Hindlimb muscle (tissue), 1 donor: ENCODE results near the gene FAM107B. TPM values are rescaled to one million over a fixed set of nuclear protein-coding genes. Genes with fewer than 3 reads are reported as not detected.
"Not testable (repeated sequence)": the region's sequence is repeated elsewhere in the genome, so short reads cannot be mapped to it uniquely, and the experiment has no call there.

ENCODE experiments used
- DNase-seq: peaks from one replicate; pipeline ENCODE4 v3.0.0-alpha.2; 2013
- polyA plus RNA-seq: library from polyadenylated mRNA; unstranded; fragments of 120-200 nt; gene quantifications from one replicate; pipeline ENCODE4 v1.2.1, GENCODE V29; 2013; ENCODE audit not compliant: insufficient read length

Gene FAM107B
- polyA plus RNA-seq = 20.3 TPM

DNA sequence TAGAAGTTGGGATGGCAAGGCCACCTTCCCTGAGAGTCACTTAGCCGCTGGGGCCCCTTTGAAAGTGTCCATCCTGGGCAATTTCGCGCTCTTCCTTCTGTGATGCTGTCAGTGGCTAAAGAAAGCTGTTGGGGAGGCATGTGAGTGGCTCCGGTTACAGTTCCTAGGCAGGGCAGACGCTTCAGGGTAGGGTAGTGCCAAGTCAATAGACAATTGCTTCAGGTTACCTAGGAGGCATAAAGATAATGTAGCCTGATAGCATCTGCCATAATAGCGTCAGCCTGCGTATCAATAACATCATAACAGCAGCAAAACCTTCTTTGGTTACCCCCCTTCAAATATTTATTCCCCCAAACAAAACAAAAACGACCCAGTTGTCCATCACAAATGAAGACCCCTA lies at the start of gene FAM107B:
TSS of gene FAM107B (minus strand) at position 101 of the 400 bp plus-strand sequence. CDS start 234 bp downstream, outside the sequence.
- DNase-seq = no peak

DNA sequence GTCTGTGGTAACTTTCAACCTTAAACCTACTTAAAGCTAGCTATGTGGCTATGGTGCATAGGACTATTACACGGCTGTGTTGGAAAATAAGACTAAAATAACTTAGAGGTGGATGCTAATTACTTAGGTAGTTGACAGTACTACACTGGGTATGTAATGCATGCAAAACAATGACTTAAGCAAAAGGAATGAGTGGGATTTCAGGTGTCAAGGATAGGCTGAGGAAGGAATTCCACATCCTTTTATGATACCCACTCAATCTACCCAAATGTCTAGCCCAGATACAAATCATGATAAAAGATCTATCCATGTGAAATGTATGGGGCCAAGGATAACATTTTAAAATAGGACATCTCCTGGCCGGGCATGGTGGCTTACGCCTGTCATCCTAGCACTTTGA lies 49.3 kb upstream of the FAM107B start:
- DNase-seq = no peak

DNA sequence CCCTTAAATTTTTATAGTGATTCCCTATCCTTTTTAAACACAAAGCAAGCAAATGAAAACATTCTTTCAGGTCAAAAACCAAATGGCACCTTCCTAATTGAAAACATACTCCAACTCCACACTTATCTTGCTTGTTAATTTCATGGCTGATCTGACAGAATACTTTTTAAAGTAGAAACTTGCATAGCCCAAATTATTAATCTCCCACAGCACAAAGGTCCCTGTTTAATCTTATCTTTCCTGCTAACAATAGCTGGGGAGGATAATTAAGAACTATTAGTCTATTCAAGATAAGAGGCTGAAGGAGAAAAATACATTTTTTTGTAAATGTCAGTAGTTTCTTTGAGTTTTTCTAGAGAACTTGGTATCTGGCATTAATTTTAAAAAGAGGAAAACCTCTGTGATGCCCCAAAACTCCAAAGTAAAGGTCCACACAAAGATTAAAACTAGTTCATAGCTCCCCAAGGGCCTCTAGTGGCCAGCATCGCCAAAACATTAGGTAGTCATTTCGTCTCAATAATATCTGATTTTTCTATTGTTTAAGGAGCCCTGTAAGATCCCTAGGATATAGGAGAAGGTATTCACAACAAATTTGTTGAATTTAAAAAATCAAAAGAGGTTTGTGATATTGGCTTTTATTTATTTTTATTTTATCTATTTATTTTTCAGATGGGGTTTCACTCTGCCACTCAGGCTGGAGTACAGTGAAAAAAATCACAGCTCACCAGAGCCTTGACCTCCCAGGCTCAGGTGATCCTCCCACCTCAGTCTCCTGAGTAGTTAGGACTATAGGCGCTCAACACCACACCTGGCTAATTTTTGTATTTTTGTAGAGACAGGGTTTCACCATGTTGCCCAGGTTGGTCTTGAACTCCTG lies 48.4 kb upstream of the FAM107B start:
- DNase-seq = peak; percentile 24

DNA sequence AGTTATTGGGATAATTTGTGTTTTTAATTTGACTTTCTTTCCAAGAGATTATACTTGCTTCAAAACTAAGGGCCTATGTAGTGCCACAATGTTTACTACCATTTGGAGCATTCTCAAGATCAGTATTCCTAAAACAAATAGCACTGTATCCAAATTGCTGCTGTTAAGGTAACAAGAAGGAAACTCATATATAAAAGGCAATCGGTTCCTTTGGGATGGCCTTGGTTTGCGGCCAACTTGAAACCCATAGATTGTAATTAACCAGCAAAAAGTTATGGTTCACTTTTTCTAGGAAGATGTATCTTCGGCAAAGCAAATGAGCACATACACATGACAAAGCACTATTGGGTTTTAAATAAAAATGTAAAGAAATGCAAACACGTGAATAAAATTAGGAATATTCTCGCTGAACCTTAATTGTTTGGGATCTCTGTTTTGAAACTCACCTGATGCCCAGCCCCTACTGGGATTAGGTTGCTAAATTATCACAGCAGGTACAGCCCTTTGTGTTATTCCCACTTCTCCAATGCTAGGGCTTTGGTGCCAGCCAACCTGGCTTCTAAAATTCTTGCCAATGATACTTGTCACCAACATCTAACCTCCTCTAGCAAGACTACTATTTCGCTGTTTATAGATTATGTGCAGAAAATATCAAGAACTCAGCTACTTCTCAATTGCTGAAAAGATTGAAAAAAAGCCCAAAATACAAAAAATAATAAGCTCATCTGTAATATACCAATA lies 47.1 kb upstream of the FAM107B start:
- no peak for DNase-seq

DNA sequence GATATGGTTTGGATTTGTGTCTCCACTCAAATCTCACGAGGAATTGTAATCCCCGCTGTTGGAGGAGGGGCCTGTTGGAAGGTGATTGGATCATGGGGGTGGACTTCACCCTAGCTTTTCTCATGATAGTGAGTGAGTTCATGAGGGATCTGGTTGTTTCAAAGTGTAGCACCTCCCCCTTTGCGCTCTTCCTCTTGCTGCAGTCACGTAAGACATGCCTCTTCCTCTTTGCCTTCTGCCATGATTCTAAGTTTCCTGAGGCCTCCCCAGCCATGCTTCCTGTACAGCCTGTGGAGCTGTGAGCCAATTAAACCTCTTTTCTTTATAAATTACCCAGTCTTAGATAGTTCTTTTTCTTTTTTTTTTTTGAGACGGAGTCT lies 46.1 kb upstream of the FAM107B start:
- no peak for DNase-seq

DNA sequence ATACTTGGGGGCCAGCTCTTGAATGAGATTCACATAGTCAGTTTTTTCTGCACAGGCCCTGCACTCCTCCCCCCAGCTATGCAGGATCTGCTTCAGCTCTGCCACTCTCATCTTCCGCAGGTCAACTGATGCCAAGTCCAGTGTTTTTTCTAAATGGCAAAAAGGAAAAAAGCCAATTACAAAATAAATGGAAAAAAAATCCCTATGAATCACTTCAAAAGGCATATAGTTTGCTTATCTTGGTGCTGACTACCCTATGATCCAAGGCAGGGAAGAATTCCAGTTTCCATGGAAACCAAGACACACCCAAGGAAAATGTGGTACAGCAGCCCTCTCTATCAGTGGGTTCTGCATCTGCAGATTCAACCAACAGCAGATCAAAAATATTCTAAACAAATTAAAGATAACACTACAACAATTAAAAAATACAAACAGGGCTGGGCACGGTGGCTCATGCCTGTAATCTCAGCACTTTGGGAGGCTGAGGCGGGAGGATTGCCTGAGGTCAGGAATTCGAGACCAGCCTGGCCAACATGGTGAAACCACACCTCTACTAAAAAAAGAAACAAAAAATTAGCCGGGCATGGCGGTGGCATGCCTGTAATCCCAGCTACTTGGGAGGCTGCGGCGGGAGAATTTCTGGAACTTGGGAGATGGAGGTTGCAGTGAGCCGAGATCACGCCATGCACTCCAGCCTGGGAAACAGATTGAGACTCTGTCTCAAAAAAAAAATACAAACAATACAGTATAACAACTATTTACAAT lies 45.5 kb upstream of the FAM107B start:
- DNase-seq = no peak

DNA sequence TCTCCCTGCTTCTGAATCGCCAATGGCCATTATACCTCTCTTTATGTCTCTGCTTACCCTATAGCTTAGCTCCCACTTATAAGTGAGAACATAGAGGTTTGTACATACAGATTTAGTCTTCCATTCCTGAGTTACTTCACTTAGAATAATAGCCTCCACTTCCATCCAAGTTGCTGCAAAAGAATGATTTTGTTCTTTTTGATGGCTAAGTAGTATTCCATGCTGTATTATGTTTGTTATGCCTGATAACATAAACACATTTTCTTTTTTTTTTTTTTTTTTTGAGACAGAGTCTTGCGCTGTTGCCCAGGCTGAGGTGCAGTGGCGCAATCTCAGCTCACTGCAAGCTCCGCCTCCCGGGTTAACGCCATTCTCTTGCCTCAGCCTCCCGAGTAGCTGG lies 42.0 kb upstream of the FAM107B start:
- DNase-seq = not testable (repeated sequence)

DNA sequence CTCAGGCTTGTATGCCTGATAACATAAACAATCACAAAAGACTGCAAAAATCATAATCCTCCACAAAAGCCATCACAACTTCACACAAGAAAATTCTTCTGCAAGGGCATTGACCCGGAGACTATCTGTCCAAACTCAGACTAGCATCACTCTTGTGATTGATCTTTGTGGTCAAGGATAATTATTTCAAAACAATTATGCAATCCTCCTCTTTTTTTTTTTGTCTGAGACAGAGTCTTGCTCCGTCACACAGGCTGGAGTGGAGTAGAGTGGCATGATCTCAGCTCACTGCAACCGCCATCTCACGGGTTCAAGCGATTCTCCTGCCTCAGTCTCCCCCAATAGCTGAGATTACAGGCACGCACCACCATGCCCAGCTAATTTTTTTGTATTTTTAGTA lies 41.0 kb upstream of the FAM107B start:
- DNase-seq = no peak

DNA sequence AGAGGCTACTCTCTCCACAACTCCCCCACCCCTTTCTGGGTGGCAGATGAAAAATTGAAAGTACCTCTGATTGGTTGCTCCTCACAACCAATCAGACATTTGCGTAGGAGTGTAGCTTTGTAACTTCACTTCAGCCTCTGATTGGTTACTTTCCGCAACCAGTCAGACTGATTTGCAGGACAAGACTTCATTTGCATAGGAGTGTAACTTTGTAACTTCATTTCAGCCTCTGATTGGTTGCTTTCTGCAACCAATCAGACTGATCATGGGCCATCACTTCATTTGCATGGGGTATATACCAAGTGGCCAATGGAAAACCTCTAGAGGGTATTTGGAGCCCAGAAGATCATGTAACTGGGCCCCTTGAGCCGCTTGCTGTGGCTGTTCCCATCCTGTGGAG lies 37.6 kb upstream of the FAM107B start:
- DNase-seq = no peak

DNA sequence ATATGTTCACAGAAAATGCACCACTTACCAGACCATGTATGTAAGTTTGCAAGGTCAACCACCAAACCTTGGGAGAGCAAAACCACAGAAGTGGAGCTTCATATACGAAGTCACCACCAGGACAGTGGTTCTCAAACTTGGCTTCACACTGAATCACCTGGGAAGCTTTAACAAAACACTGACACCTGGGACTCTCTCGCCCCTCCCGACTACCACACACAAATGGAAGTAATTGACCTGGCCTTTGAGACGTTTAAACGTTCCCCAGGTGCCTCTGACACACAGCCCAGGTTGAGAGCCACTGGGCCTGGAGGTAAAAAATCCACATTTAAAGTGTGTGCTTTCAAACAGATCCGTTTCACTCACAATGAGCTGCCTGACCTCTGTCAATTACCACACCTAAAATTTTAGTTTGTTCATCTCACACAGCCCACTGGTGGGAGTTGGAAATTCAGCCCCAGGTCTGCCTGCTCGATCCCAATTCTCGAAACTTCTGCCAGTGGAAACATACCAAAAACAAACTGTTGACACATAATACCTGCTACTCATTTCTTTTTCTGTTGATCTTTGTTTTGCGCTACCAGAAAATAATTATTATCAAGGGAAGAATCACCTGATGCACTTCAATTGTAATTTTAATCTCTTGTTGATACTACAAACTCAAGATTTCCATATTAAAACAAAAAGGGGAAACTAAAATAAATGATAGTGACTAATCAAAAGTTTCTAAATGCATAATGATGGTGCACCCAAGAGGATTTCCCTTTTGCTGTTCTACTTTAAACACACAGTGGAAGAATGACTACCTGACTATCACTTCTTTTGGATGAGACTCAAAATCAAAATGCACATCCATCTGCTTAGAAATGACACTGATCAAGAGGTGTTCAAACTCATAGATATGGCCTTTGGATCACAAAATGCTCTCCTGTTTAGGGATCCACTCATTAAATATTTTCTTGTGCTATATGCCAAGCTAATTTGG lies 36.6 kb upstream of the FAM107B start:
- no peak for DNase-seq

DNA sequence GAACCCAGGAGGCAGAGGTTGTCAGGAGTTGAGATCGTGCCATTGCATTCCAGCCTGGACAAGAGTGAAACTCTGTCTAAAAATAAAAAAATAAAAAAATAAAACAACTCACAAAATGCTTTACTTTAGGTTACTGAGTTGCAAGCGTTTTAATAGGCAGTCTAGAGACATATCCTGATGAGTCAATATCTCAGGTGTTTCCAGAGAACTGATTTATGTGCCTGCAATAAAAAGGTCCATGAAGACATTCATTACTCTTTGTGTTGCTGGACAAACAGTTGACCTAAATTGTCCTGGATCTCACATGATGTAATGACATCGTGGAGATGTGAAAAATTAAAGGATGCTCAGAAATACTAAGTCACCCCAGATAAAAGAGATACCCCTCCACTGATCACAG lies 31.6 kb upstream of the FAM107B start:
- no peak for DNase-seq

DNA sequence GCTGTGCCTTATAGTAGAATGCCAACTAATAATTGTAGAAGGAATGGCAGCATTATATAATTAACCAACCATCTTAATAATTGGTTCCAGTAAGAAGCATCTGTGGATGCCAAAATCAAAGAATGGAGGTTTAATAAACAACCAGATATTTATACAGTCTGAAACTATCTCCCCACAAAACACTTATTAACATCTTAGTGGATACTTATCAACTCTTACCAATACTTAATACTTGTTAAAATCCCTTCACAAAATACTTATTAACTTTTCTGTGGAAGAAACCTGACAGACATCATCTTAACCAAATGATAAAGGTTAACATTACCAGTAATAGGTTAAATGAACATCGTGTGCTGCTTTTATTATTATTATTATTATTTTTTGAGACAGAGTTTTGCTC lies 29.1 kb upstream of the FAM107B start:
- no peak for DNase-seq

DNA sequence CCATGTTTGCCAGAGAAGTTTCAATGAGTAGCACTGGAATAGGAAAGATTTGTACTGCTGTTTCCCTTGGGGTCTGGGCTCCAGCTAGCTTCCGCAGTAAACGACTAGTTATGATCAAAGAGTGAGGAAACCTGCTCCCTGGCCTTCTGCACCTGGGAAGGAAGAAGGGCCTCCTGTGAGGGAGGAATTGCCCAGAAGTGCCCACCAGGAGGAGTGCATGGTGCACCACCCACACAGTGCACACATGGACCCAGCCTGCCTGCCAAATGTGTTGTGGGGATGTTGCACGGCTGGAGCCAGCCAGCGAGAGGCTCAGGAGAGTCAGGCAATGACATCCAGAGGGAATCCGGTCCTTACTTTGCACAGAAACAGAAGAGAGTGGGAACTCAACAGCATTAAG lies 27.0 kb upstream of the FAM107B start:
- no peak for DNase-seq

DNA sequence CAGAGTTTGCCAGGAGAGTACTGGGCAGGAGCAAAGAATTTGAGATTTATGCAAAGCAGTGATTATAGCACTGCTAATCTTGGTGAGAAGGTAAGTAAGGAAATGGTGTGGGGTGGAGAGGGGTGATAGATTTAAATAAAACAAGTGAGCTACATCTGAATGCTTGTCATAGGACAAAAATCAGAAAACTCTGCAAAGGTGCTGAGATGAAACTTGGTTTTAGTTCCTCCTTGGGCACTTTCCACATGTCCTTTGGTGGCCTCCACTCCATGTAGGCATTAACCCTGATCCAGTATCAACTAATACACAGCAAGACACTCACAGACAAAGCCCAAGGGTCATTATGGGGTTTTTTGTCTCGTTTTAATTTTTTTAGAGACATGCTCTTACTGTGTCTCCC lies 25.7 kb upstream of the FAM107B start:
- no peak for DNase-seq

DNA sequence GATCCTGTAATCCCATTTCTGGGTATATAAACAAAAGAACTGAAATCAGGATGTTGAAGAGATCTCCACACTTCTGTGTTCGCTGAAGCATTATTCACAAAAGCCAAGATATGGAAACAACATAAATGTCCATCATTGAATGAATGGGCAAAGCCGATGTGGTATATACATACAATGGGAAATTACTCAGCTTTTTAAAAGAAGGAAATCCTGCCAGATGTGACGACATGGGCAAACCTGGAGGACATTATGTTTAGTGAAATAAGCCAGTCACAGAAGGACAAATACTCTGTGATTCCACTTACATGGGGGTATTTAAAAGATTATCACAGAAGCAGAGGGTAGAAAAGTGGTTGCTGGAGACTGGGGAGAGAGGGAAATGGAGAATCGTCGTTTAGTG lies 23.9 kb upstream of the FAM107B start:
- DNase-seq = no peak

DNA sequence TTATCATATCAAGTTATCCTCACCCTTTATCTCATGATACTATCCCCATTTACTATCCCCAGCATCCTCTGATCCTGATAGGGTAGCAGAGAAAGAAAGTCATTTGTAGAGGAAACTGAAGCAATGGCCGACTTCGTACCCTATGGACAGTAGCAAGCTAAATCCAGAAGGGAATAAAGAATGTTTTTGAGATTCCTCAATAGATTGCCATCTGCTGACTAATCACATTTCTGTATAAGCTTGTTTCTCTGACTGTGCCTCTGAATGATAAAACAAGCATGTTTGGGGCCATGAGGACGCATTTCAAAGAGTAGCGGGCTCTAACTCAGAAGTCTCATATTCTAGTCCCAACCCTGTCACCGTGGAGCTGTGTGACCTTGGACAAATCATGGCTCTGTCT lies 13.2 kb upstream of the FAM107B start:
- no peak for DNase-seq

DNA sequence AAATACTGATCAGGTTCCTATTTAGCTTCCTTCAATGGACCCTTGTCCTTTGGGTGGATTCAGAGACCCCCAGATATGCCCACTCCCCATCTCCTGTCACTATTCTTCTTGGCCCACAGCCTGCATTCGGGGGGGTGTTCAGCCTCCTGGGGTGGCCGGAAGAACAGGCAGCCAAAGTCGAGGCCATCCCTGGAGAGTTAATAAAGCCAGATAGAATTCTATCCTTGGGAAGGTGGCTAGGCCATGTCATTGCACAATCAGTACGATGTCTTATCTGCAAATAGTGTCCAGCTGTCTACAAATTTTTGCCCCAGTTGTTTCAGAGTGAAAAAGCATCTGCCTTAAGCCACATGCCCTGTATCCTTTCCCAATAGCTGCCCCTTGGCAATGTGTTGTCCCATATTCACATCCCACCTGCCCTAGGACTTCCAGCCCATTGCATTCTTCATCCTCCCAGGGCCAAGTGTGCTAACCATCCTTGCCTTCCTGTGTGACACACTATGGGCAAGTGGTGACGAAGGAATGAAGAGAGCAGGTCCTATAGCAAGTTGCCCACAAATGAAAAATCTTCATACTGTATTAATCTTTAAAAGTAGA lies 9.9 kb upstream of the FAM107B start:
- no peak for DNase-seq

DNA sequence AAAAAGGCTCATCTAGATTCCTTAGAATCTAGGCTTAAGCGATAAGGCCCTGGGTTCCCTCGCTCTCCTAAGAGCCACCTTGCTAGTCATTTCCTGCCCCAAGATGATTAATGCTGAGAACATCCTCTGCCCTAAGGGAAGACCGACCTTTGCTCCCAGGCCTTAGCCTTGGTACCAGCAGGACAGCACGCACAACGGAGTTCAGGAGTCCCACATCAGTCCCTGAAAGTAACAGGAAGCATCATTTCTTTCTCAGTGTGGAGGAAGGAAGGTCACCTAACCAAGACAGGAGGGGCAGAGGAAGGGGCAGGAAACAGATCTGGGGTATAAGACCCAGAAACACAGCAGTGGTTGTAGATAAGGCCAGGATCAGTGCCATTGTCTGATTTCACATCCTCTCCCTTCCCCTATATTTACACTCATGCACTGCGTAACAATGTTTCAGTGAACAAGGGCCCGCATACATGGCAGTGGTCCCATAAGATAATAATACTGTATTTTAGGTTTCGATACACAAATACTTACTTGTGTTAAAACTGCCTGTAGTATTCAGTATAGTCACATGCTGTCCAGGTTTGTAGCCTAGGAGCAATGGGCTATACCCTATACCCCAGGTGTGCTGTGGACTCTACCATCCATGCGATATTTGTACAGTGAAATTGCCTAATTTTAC lies 8.1 kb upstream of the FAM107B start:
- DNase-seq = no peak

DNA sequence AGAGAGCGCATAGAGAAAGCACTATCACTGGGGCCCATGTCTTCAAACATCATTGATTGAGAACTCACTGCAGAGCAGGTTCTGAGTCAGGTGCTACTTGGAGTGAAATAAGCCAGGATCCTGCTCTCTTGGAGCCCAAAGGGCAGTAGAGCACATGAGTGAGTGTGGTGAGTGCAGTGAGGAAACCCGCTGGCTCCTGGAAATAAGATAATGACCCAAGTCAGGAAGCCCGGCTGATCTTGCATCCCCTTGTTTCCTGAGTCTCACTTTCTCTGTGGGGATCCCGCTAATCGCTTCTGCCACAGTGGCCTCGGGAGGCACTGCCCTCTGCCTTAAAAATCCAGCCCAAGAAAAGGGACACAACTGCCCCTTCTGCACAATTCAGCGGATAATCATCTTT lies 7.1 kb upstream of the FAM107B start:
- DNase-seq = no peak

DNA sequence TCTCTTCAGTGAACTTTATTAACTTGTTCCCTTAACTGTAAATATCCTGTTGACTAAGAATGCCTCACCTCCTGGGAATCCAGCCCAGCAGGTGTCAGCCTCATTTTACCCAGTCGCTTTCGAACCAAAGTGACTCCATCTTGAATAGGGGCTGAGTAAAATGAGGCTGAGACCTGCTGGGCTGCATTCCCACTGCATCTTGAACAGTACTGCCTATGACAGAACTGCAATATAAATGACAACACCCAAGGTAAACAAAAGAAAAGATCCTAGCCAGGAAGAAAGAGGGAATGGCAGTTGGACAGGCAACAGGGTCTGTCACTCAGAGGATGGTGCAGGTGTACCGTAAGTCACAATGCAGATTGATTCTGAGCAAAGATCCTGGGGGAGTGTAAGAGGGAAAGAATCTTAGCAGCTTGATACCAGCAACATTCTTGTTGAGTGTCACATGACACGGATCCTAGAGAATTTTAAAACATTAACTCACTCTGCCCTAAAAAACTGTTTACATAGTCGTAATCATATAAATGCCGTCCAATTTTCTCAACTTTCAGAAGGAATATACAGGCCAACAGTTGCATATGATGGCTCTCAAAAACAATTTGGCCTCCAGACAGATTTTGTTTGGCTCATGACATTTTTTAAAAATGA lies 4.4 kb upstream of the FAM107B start:
- peak; percentile 43 for DNase-seq
